ENCODE results near the gene TBL1XR1.
"Not testable (repeated sequence)": the region's sequence is repeated elsewhere in the genome, so short reads cannot be mapped to it uniquely, and the experiment has no call there.

Gene TBL1XR1

GRCh38 chr3:177179281-177180067 is 17.8 kb downstream of the TBL1XR1 start:
- no peak for DNase-seq

- no peak for DNase-seq
Observed at GRCh38 chr3:177177749-177178221, 19.5 kb downstream of the TBL1XR1 start.

DNA sequence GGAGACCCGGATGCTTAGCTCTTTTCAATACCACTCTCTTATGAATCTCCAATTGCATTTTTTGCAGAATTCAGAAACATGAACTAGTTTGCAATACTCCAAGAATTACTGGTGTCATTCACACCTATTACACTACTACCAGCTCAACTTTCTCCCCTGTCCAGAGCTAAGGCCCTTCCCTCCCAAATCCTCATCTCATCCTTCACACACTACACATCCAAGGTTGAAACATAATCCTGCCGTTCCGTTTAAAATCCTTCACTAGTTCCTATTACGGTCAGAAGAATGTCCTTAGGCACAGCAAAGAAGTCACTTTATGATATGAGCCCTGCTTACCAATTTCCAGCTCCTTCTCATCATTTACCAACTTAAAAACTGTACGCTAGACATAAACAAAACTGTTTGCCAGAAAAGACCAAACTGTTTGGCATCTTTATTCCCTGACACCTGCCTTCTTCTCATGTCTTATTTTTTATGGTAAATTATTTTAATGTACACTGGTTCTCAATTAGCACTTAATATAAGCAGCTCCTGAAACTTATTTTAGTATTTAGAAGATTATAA is 22.6 kb downstream of the TBL1XR1 start:
- DNase-seq, result no peak

- peak; percentile 56 for DNase-seq
Observed at GRCh38 chr3:177169936-177170722, 27.2 kb downstream of the TBL1XR1 start.

DNA sequence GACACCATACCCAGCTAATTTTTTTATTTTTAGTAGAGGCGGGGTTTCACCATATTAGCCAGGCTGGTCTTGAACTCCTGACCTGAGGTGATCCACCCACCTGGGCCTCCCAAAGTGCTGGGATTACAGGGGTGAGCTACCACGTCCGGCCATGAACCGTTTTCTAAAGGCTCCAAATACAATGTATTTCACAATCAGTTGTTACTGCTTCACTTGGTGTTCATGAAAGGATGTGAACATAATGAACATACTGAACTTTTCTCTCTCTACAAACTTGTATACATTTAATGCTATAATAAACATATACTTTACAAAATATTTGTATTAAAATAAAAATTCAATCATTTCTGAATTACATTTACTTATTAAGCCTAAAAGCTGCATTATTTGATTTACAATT is 28.9 kb downstream of the TBL1XR1 start:
- DNase-seq, result no peak

DNA sequence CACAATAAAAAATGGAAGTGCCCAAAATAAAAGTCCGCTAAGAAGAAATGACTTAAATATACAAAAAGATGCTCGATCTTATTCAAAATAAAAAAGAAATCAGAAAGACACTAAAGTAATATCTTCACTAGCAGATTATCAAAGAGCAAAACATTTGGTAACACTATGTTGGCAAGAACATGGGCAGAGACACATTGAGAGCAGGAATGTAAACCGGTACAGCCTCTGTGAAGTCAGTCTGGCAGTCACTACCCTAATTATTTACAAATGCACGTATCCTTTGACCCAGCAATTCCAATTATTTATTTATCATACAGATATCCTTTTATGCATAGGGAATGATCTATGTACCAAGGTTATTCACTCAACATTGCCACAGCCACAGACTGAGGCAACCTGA is 34.5 kb downstream of the TBL1XR1 start:
- no peak for DNase-seq

GRCh38 chr3:177161603-177162002 is 35.7 kb downstream of the TBL1XR1 start:
- DNase-seq, result not testable (repeated sequence)

- peak; percentile 14 for DNase-seq
Observed at GRCh38 chr3:177158461-177158860, 38.8 kb downstream of the TBL1XR1 start.

DNA sequence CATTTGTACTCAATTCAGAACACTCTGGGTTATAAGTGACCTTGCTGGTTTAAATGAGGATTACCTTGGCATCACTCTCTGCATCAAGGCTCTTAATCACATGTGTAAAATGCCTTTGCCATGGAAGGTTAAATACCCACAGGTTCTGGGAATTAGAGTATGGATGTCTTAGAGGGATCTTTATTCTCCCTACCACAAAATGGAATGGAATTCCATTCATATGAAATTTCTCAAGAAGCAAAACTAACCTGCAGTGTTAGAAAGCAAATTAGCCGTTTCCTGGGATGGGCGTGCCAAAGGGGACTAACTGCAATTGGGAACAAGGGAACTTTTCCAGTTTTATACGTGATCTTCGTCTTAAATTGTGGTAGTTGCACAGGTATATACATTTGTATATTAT is 39.8 kb downstream of the TBL1XR1 start:
- DNase-seq, result no peak

- DNase-seq, result no peak
Observed at GRCh38 chr3:177154733-177155132, 42.5 kb downstream of the TBL1XR1 start.

- peak; percentile 60 for DNase-seq
Observed at GRCh38 chr3:177150970-177151627, 46.2 kb downstream of the TBL1XR1 start.

GRCh38 chr3:177150218-177150916 is 46.9 kb downstream of the TBL1XR1 start:
- peak; percentile 24 for DNase-seq

- DNase-seq, result no peak
Observed at GRCh38 chr3:177149106-177149505, 48.2 kb downstream of the TBL1XR1 start.

DNA sequence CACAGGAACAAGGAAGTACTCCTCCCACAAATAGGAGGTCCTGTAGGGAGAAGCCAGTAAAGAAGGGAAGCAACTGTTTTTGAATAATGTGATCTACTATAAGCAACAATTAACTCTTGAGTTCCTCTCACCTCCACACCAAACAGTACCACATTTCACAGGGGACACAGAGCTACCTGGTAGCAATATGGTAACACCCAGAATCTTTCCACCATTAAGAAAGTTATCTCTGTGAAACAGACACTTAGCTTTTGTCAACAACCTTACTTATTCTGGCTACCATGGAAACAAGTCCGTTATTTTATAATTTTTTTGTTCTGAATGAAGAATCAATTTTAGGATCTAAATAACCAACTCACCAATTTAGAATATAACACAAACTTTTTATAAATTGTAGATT is 49.5 kb downstream of the TBL1XR1 start:
- DNase-seq, result no peak

DNA sequence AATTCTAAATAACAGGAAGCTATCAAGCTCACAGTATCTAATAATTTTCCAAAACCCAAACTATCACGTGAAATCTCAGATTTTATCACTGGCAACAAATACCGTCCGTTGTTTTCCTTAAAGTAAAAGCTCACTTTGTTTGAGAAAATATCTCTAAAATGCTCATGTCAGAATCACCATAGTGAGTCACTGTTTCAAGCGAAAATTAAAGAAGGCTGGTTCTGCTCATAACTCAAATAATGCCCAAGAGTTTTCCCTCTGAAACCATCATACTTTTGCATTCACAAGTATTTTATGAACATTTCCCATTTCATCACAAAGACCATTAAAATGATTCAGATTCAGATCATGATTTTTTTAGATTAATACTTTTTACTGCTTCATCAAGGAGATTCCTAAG is 50.6 kb downstream of the TBL1XR1 start:
- DNase-seq, result no peak

DNA sequence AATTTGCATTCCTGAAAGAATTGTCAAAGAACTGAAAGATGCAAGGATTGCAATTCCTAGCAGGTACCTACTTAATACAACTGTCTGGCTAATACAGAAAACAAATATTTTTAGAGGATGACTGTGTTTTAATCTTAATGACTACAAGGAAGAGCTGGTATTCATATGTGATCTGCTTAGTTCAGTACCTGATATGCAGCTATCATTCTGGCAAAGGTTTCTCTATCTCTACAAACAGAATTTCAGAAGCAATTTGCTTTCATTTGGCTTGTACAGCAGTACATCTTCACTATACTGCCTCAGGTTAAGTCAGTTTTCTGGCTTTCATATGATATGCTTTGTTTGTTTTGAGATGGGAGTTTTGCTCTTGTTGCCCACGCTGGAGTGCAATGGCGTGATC is 51.3 kb downstream of the TBL1XR1 start:
- no peak for DNase-seq

DNA sequence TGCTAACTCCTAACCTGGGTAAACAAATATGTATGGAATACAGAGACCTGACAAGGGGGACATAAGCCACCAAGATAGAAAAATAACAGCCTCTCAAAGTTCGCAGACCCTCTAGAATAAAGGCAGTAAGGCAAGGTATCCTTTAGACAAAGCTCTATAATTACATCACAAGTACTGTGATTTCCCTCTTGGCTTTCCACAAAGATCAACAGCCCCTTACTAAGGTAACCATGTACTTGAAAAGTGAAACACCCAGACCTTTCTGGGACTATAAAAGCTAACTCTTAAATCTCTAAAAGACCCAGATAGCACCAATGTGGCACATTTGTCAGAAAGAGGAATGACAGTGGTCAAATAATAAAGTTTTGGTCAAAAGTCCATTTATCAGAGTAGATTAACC is 51.9 kb downstream of the TBL1XR1 start:
- DNase-seq, result no peak

DNA sequence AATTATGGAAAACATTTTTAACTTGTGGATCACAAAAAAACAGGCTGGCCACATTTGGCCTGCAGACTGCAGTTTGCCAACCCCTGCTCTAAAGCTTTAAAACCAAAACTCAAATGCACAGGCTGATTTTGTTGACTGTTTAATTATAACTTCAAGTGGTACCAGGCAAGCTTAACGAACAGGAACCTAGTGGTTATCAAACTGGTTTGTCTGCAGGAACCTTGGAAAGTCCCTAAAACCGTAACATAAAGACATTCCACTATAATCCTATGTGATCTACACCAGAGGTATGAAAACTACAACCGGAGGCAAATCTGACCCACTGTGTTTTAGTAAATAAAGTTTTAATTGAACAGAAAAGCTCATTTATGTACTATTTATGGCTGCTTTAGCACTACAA is 52.4 kb downstream of the TBL1XR1 start:
- no peak for DNase-seq

DNA sequence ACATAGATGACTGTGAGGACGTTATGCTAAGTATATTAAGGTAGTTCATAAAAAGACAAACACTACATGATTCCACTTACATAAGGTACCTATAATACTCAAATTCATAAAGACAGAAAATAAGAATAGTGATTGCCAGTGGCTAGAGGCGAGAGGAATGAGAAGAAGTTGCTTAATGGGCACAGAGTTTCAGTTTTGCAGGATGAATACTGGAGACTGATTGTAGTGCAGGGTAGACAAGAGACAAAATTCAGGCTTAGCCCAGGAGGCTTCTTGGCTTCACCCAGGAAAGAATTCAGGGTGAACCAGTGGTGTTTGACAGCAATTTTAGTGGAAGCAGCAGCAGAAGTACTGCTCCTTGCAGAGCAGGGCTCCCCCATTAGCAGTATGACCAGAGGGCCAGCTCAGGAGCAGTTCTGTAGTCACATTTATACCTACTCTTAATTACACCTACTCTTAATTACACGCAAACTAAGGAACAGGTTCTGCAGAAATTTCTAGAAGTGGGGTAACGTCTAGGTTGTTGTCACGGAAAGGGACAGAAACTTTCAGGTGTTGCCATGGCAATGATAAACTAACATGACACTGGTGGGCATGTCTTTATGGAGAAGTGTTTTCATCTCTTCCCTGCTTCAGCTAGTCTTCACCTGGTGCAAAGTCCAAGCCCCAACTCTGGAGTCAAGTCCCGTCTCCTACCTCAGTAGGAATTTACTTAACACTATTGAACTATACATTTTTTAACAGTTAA is 55.2 kb downstream of the TBL1XR1 start:
- DNase-seq, result peak; percentile 24

- DNase-seq, result peak; percentile 17
Observed at GRCh38 chr3:177141471-177141870, 55.8 kb downstream of the TBL1XR1 start.

- DNase-seq, result not testable (repeated sequence)
Observed at GRCh38 chr3:177139220-177139619, 58.1 kb downstream of the TBL1XR1 start.
